ENCODE measurements around the gene ZSWIM4. TPM values are rescaled to one million over a fixed set of nuclear protein-coding genes. Genes with fewer than 3 reads are reported as not detected.

ZSWIM4 gene
- polyA plus RNA-seq, 1 of the 3 experiments (the other 2 are of a cell fraction): 4.7 TPM

DNA sequence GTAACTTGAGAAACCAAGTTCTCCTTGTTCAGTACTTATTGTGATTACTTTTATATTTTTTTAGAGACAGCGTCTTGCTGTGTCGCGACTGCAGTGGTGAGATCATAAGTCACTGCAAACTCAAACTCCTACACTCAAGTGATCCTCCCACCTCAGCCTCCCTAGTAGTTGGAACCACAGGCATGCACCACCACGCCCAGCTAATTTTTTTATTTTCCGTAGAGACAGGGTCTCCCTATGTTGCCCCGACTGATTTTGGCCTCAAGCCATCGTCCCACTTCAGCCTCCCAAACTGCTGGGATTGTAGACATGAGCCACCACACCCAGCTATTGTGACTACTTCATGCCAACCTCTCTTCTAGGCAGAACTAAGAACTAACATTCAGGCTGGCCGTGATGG is 12.7 kb upstream of the ZSWIM4 start:
- 78% methylated on average over 8 of the region's 8 CpGs for WGBS (ENCODE audit: low lambda C conversion rate)
- Histone ChIP-seq H3F3A (replicated peaks; ENCODE audit: insufficient read depth) (peaks cover 35% of the 10 kb centered on the region), H3K9ac (no peak overlapping the region), H2AFZ (ENCODE audit: low read depth) (no peak overlapping the region), H3K27me3 (ENCODE audit: insufficient read depth) (no peaks in the 10 kb centered on the region), H3K79me2 (ENCODE audit: insufficient read depth) (peaks cover 2% of the 10 kb centered on the region; the same call in 1 of the 2 replicates), H3K4me3 (ENCODE audit: low read depth in 2 of 2, low read length in 1 of 2) (no peak overlapping the region), H3K27ac (ENCODE audit: low read depth in 2 of 2, low read length in 1 of 2) (peak overlapping the region in 1 of 2 experiments; percentile 71; a peak in 1 of 4 replicates), H3K36me3 (replicated peaks in 1 of 2; ENCODE audit: control insufficient read depth in 1 of 2, insufficient read depth in 2 of 2, low read length in 1 of 2) (peaks cover 17 to 22% of the 10 kb centered on the region in 2 experiments), H3K4me2 (no peak overlapping the region), H3K9me2 (no peaks in the 10 kb centered on the region), H4K20me1 (ENCODE audit: insufficient read depth) (no peaks in the 10 kb centered on the region), H3K4me1 (ENCODE audit: control insufficient read depth in 1 of 2, insufficient read depth in 2 of 2, low read depth in 1 of 2, low read length in 1 of 2) (peaks cover 5 to 22% of the 10 kb centered on the region in 2 experiments; a peak in 3 of 4 replicates), H3K9me3 (no peaks in the 10 kb centered on the region)
- POLR2A ChIA-PET: interaction anchor here (0.6 kb wide), 1 partner anchor 146 kb away, joined by 4 read pairs; no protein-coding TSS in a partner anchor
- CTCF ChIA-PET: interaction anchor here (6.7 kb wide), 1 partner anchor 79 kb away, joined by 133 read pairs; no protein-coding TSS in a partner anchor
- no peak for DNase-seq
- TF ChIP-seq RXRA (IDR thresholded peaks at IDR 0.05; ENCODE audit: borderline replicate concordance, low read depth) (no peak), IRF3 (IDR thresholded peaks at IDR 0.05; ENCODE audit: low read depth, low read length) (no peak), GATA2 (CRISPR knock-in tag; IDR thresholded peaks at IDR 0.05) (no peak), NRF1 (IDR thresholded peaks at IDR 0.05; ENCODE audit: low read depth, low read length) (no peak), CHD2 (IDR thresholded peaks at IDR 0.05; ENCODE audit: low read length, partially characterized antibody) (no peak), RFX5 (IDR thresholded peaks at IDR 0.05; ENCODE audit: low read length) (no peak), FOXM1 (IDR thresholded peaks at IDR 0.05; ENCODE audit: low read depth) (no peak), JUND (IDR thresholded peaks at IDR 0.05) (no peak), YY1 (IDR thresholded peaks at IDR 0.05; ENCODE audit: low read depth) (no peak), RAD21 (IDR thresholded peaks at IDR 0.05; ENCODE audit: low read length) (no peak), TAF1 (IDR thresholded peaks at IDR 0.05; ENCODE audit: borderline replicate concordance, low read depth, low read length) (no peak), ZBTB33 (IDR thresholded peaks at IDR 0.05; ENCODE audit: borderline replicate concordance, low read depth) (no peak), SIN3A (IDR thresholded peaks at IDR 0.05; ENCODE audit: borderline replicate concordance, low read depth, low read length) (no peak), CTCF (IDR thresholded peaks at IDR 0.05) (no peak)
- TF ChIP-seq, protein P1, sequence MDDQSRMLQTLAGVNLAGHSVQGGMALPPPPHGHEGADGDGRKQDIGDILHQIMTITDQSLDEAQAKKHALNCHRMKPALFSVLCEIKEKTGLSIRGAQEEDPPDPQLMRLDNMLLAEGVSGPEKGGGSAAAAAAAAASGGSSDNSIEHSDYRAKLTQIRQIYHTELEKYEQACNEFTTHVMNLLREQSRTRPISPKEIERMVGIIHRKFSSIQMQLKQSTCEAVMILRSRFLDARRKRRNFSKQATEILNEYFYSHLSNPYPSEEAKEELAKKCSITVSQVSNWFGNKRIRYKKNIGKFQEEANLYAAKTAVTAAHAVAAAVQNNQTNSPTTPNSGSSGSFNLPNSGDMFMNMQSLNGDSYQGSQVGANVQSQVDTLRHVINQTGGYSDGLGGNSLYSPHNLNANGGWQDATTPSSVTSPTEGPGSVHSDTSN (IDR thresholded peaks at IDR 0.05): no peak
- TF ChIP-seq, protein P2, sequence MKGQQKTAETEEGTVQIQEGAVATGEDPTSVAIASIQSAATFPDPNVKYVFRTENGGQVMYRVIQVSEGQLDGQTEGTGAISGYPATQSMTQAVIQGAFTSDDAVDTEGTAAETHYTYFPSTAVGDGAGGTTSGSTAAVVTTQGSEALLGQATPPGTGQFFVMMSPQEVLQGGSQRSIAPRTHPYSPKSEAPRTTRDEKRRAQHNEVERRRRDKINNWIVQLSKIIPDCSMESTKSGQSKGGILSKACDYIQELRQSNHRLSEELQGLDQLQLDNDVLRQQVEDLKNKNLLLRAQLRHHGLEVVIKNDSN (IDR thresholded peaks at IDR 0.05; ENCODE audit: borderline replicate concordance, low read depth): no peak

Measured in SK-N-SH (cell line).